OCI-LY7 (cell line): Measurements from ENCODE around the gene WNT6. TPM values are rescaled to one million over a fixed set of nuclear protein-coding genes. Genes with fewer than 3 reads are reported as not detected.

Experiments
- BruUV-seq: library from RNA; stranded (reverse); fragments of 400-500 nt; replicated peaks from 2 replicates; lab custom pipeline; 2021; lab: Mats Ljungman, UMichigan
- CTCF ChIA-PET: fragments of 300-600 bp; sonication (Branson Sonifier 250); formaldehyde crosslinking; loops from one replicate; lab custom pipeline; 2022; ENCODE audit warnings: antibody characterized with exemption; ENCODE audit not compliant: unreplicated experiment; lab: Charles Lee
- POLR2A ChIA-PET: fragments of 300-600 bp; sonication (Branson Sonifier 250); formaldehyde crosslinking; loops from one replicate; lab custom pipeline; 2022; ENCODE audit warnings: antibody characterized with exemption; lab: Charles Lee
- DNase-seq: peaks from one replicate; pipeline ENCODE4 v3.0.0-alpha.2; 2015; ENCODE audit warnings: low spot score
- H2AFZ ChIP-seq: fragments of 200-600 bp; sonication (generic), shearing (Covaris generic); 2 replicates; pipeline ENCODE4 v1.6.1; 2014; ENCODE audit warnings: mild to moderate bottlenecking, antibody characterized with exemption, low read length, moderate library complexity
- H3K27ac ChIP-seq: fragments of 200-600 bp; sonication (generic); 2 replicates; pipeline ENCODE4 v1.5.1; 2014; ENCODE audit warnings: mixed run types, low read depth, mild to moderate bottlenecking, moderate library complexity, low read length, inconsistent platforms; ENCODE audit not compliant: poor library complexity, severe bottlenecking
- H3K36me3 ChIP-seq: fragments of 200-600 bp; sonication (generic); 2 replicates; pipeline ENCODE4 v1.6.1; 2014; ENCODE audit warnings: mild to moderate bottlenecking, antibody characterized with exemption, low read length, moderate library complexity, mixed read lengths; ENCODE audit not compliant: insufficient read depth
- H3K4me1 ChIP-seq: fragments of 200-600 bp; sonication (generic); 2 replicates; pipeline ENCODE4 v1.5.1; 2014; ENCODE audit warnings: mild to moderate bottlenecking, low read length; ENCODE audit not compliant: insufficient read depth, poor library complexity, severe bottlenecking
- H3K4me2 ChIP-seq: fragments of 200-600 bp; sonication (generic); 2 replicates; pipeline ENCODE4 v1.6.1; 2014; ENCODE audit warnings: mild to moderate bottlenecking, low read length
- H3K4me3 ChIP-seq: fragments of 200-600 bp; sonication (generic); 2 replicates; pipeline ENCODE4 v1.5.1; 2014; ENCODE audit warnings: mild to moderate bottlenecking, low read depth, low read length; ENCODE audit not compliant: poor library complexity, severe bottlenecking
- H3K79me2 ChIP-seq: fragments of 200-600 bp; sonication (generic); 2 replicates; pipeline ENCODE4 v1.6.1; 2016; ENCODE audit warnings: low read depth, mild to moderate bottlenecking, low read length, moderate library complexity, mixed read lengths; ENCODE audit not compliant: insufficient read depth
- H3K9me2 ChIP-seq: fragments of 200-600 bp; sonication (generic); 2 replicates; pipeline ENCODE4 v1.6.1; 2016; ENCODE audit warnings: mild to moderate bottlenecking, low read length, mixed read lengths; ENCODE audit not compliant: insufficient read depth
- H3K9me3 ChIP-seq: fragments of 200-600 bp; sonication (generic); 2 replicates; pipeline ENCODE4 v1.6.1; 2014; ENCODE audit warnings: mild to moderate bottlenecking, mixed run types, low read length, mixed read lengths
- H4K20me1 ChIP-seq: fragments of 200-600 bp; sonication (generic); 2 replicates; pipeline ENCODE4 v1.6.1; 2014; ENCODE audit warnings: mild to moderate bottlenecking, antibody characterized with exemption, low read length, moderate library complexity, mixed read lengths; ENCODE audit not compliant: insufficient read depth
- EZH2phosphoT487 ChIP-seq: fragments of 200-600 bp; sonication (generic); IDR thresholded peaks from 2 replicates; pipeline ENCODE4 v1.6.1; 2018; ENCODE audit warnings: low read depth, borderline replicate concordance, mild to moderate bottlenecking, mixed run types, antibody characterized with exemption, low read length, moderate library complexity, mixed read lengths
- intact Hi-C: fragments of 100-400 bp; cut with micrococcal nuclease; formaldehyde crosslinking; loops from one replicate; pipeline ENCODE4 v1.10.0; 2022; ENCODE audit not compliant: unreplicated experiment
- total RNA-seq, 2 experiments: library from RNA; depleted of rRNA in 1 of 2; stranded (reverse); fragments of >200 nt in 1 of 2; shearing (Covaris generic) in 1 of 2; gene quantifications; 2 replicates each; pipeline ENCODE4 v1.2.3, GENCODE V29; 2014 to 2022
- TF ChIP-seq, protein P1 (sequence below): fragments of 200-600 bp; sonication (generic); conservative IDR thresholded peaks from 2 replicates; pipeline ENCODE4 v1.5.1; 2014; ENCODE audit warnings: mild to moderate bottlenecking, antibody characterized with exemption, low read length, moderate library complexity, mixed read lengths

WNT6 gene
- total RNA-seq, 2 experiments from 2014 or later: 0.74 TPM; not detected in 1

DNA sequence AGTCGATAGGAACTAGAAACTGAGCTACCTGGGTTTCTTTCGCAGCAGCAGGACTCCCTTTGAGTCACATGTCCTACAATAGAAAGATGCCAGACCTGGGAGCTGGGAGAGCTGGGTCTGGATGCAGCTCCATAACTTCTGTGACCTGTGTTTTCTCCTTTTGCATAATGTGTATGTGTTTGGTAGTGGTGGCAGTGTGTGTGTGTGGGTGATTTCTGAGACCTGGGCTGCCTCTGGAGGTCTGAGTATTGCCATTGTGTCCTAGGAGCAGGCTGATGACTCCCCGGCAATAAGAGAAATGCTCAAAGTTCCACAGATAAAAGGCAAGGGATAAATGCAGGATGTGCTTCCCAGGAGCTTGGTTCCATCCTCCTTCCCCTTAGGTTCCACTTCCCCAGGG lies 27.5 kb downstream of the WNT6 start:
- CTCF ChIA-PET: interaction anchor here (0.7 to 3.9 kb wide), 4 partner anchors 10 to 340 kb away, joined by 3 to 25 read pairs (median 10); no protein-coding TSS in a partner anchor
- Histone ChIP-seq H3K9me2 (no peaks in the 10 kb centered on the region), H3K79me2 (no peaks in the 10 kb centered on the region), H3K4me2 (peak overlapping the region; percentile 24; the same call in 1 of the 2 replicates), H3K27ac (no peak overlapping the region), H3K4me1 (peaks cover 47% of the 10 kb centered on the region), H2AFZ (no peak overlapping the region), H3K9me3 (no peaks in the 10 kb centered on the region), H4K20me1 (no peaks in the 10 kb centered on the region), H3K36me3 (no peaks in the 10 kb centered on the region), H3K4me3 (no peak overlapping the region)
- no peak for TF ChIP-seq EZH2phosphoT487
- TF ChIP-seq, protein P1, sequence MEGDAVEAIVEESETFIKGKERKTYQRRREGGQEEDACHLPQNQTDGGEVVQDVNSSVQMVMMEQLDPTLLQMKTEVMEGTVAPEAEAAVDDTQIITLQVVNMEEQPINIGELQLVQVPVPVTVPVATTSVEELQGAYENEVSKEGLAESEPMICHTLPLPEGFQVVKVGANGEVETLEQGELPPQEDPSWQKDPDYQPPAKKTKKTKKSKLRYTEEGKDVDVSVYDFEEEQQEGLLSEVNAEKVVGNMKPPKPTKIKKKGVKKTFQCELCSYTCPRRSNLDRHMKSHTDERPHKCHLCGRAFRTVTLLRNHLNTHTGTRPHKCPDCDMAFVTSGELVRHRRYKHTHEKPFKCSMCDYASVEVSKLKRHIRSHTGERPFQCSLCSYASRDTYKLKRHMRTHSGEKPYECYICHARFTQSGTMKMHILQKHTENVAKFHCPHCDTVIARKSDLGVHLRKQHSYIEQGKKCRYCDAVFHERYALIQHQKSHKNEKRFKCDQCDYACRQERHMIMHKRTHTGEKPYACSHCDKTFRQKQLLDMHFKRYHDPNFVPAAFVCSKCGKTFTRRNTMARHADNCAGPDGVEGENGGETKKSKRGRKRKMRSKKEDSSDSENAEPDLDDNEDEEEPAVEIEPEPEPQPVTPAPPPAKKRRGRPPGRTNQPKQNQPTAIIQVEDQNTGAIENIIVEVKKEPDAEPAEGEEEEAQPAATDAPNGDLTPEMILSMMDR: no peak
- no TSS peak for BruUV-seq
- DNase-seq: no peak
- intact Hi-C loops: loop anchor here (10.0 kb wide), 1 partner anchor 388 kb away; the partner anchor contains the start of gene DNAJB2
- POLR2A ChIA-PET: interaction anchor here (0.5 to 2.7 kb wide), 3 partner anchors 10 to 319 kb away, joined by 3 to 26 read pairs (median 13); partner anchors contain the start of gene USP37

DNA sequence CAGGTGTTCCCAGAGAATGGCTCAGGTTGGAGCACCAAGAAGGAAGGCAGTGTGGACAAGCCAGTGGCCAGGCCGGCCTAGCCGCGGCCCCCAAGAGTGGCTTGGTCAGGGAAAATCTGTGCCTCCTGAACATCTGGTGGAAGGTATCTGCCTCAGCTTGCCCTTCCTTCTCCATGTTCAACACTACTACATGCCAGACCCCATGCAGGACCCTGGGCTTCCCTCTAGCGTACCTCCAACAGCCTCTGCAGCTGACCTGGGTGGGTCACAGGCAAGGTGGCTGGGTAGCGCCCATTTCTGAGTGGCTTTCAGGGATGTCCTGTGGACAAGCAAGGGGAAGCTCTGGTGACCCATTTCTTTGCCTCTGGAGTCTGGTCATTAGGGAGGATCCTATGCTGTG lies 28.7 kb downstream of the WNT6 start:
- peaks cover 47% of the 10 kb centered on the region for H3K4me1 ChIP-seq
- H2AFZ ChIP-seq: no peak overlapping the region
- H3K36me3 ChIP-seq: no peaks in the 10 kb centered on the region
- no peaks in the 10 kb centered on the region for H4K20me1 ChIP-seq
- H3K9me2 ChIP-seq: no peaks in the 10 kb centered on the region
- BruUV-seq: no TSS peak
- ChIA-PET CTCF (interaction anchor here (3.3 to 3.9 kb wide), 2 partner anchors 8 to 12 kb away, joined by 17 to 25 read pairs; no protein-coding TSS in a partner anchor), POLR2A (interaction anchor here (2.6 to 2.7 kb wide), 2 partner anchors 9 to 11 kb away, joined by 13 to 26 read pairs; no protein-coding TSS in a partner anchor)
- no peaks in the 10 kb centered on the region for H3K79me2 ChIP-seq
- no peak overlapping the region for H3K4me2 ChIP-seq
- TF ChIP-seq EZH2phosphoT487: no peak
- TF ChIP-seq, protein P1: no peak
- intact Hi-C loops: loop anchor here (10.0 kb wide), 1 partner anchor 386 kb away; the partner anchor contains the start of gene DNAJB2
- H3K27ac ChIP-seq: no peak overlapping the region
- DNase-seq: no peak
- H3K9me3 ChIP-seq: no peaks in the 10 kb centered on the region
- no peak overlapping the region for H3K4me3 ChIP-seq

DNA sequence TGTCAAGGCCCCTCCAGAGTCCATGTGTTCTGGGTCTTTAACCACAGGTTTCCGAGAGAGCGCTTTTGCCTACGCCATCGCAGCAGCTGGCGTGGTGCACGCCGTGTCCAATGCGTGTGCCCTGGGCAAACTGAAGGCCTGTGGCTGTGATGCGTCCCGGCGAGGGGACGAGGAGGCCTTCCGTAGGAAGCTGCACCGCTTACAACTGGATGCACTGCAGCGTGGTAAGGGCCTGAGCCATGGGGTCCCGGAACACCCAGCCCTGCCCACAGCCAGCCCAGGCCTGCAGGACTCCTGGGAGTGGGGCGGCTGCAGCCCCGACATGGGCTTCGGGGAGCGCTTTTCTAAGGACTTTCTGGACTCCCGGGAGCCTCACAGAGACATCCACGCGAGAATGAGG lies 30.3 kb downstream of the WNT6 start:
- TF ChIP-seq, protein P1: no peak
- no peak for TF ChIP-seq EZH2phosphoT487
- Histone ChIP-seq H3K79me2 (no peaks in the 10 kb centered on the region), H3K4me3 (no peak overlapping the region), H3K9me3 (no peaks in the 10 kb centered on the region), H3K4me1 (peaks cover 57% of the 10 kb centered on the region), H3K4me2 (no peak overlapping the region), H3K9me2 (no peaks in the 10 kb centered on the region), H4K20me1 (no peaks in the 10 kb centered on the region), H3K27ac (no peak overlapping the region), H2AFZ (no peak overlapping the region), H3K36me3 (no peaks in the 10 kb centered on the region)
- intact Hi-C loops: loop anchor here (5.0 to 10.0 kb wide), 3 partner anchors 365 to 493 kb away; partner anchors contain the start of genes CTDSP1, DNAJB2, TUBA4A and TUBA4B
- POLR2A ChIA-PET: no interaction called here
- CTCF ChIA-PET: no interaction called here
- BruUV-seq: no TSS peak
- DNase-seq: no peak
